ENCODE results near the gene IFNG. TPM values are rescaled to one million over a fixed set of nuclear protein-coding genes. Genes with fewer than 3 reads are reported as not detected.

Gene IFNG
- polyA plus RNA-seq, 1 donor: not detected

DNA sequence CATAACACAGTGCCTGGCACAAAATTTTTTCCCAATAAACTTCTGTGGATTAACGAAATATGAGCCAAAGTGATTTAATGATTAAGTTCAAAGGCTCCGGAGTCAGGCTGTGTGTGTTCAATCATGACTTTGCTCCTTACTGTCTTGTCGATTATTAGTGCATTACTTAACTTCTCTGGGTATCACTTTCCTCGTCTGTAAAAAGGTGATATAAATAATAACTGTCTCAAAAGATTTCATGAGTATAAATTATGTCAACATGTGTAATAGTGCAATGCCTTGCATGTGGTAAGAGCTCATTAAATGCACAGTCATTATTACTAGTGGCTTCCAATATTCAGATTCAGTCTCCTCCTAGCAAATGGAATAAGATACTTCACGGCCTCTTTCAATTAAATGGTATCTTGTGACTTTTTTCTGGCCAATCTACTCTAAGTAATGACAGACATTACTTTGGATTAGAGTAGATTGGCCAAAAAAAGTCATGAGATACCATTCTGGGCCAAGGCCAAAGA lies 6.8 kb upstream of the IFNG start:
- DNase-seq: no peak

DNA sequence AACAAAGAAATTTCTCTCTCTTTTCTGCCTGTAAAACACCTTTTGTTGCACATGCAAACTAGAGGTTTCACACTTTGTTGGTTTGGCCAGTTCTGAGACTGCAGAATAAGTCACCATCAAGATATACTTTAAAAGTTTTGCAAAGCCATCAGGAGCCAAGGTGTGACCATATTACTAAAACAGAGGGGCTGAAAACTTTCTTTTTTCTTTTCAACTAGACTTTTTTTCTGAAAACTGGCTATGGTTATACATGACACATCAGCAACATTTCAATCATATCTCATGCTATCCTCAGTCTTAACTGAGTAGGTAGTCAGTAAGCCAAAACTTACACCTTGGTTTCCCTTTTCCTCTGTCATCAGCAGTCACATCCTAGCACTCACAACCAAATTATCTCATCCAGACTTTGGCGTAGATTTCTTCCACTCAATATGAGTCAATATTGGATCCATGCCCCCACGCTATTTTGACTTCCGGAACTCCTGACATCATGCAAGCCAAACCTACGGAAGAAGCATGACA lies 4.1 kb upstream of the IFNG start:
- no peak for DNase-seq

DNA sequence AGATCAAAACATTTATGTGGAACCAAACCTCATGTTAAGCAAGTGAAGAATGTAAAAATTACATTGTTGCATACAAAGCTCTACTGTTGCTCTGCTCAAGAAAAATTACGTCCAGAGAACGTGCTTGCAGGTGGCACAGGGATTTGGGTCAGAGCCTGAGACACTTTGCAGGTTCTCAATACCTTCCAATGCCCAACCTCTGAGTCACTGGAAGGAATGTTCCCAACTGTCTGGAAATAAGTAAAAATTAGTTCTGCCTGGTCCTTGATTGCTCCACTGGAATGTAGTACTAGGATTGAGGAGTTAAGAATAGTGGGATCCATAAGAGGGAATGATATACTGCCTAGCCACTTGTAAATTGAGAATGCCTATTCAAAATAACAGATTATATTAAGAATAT lies 2.8 kb upstream of the IFNG start:
- DNase-seq: no peak

DNA sequence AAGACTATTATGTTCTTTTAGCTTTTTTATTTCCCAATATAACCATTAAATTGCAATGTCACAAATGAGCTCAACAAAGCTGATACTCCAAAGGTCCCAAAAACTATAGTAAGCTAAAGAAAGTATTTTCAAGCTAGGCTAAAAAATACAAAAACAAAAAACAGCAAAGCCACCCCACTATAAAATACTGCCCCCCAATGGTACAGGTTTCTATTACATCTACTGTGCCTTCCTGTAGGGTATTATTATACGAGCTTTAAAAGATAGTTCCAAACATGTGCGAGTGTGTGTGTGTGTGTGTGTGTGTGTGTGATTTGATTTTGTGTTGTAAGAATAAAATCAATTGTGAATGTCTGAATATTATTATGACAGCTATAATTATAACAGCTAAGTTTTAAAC lies 1.1 kb downstream of the IFNG start:
- no peak for DNase-seq

GRCh38 chr12:68157380-68157779 lies 2.2 kb downstream of the IFNG start:
- no peak for DNase-seq

- DNase-seq: no peak
Measured at GRCh38 chr12:68156636-68157035, 2.9 kb downstream of the IFNG start.

DNA sequence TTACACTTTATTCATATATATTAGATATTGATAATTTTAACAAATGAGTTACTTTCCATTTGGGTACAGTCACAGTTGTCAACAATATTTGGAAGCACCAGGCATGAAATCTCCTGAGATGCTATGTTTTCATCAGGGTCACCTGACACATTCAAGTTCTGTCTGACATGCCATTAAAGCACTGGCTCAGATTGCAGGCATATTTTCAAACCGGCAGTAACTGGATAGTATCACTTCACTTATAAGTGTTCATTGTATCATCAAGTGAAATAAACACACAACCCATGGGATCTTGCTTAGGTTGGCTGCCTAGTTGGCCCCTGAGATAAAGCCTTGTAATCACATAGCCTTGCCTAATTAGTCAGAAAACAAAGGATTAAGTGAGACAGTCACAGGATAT lies 4.8 kb downstream of the IFNG start:
- no peak for DNase-seq

DNA sequence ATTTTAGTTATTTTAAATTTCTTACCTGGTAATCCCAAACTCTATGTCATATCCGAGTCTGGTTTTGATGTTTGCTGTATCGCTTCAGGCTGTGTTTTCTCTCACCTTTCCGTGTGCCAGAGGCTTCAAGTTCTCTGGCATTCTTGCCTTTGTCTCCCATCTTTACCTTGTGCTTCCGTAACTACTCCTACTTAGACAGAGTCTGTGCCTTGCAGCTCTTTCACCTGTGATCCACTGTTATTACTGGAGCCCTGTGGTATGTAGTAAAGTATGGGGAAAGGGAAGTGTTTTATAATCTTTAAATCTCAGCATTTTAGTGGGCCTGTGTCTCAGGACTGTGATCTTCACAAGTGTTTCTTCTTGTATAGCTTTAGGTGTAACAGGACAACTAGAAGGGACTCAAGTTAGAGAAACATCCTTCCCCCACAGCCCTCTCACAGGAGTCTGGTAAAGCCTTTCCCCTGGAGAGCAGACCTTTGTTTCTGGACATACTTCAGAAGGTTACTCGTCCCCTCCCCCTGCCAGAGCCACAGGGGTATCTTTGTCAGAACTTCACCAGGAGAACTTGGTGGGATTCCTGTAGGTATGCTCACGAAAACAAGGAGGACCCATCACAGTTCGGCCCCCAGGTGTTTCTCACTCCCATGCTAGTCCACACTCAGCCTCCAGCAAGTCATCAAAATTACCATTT lies 11.1 kb downstream of the IFNG start:
- DNase-seq: no peak

DNA sequence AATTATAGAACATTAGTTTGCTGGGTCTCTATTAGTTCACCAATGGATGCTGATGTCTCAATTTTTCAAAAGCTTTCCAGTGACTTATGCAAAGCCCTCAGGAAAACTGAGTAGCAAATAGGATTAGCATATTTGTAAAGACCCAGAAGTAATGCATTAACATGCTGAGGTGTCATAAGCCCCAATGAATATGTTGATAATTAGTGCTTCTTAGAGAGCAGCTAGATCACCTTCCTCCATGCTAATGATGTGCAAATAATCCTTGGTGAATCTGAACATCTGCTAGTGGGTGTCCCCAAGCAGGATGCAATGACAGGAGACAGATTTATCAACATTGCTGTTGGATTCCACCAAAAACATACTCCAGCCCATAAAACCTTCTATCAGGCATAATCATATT lies 19.0 kb downstream of the IFNG start:
- DNase-seq: no peak

GRCh38 chr12:68139941-68140340 lies 19.6 kb downstream of the IFNG start:
- DNase-seq: no peak

- no peak for DNase-seq
Measured at GRCh38 chr12:68139001-68139400, 20.5 kb downstream of the IFNG start.

DNA sequence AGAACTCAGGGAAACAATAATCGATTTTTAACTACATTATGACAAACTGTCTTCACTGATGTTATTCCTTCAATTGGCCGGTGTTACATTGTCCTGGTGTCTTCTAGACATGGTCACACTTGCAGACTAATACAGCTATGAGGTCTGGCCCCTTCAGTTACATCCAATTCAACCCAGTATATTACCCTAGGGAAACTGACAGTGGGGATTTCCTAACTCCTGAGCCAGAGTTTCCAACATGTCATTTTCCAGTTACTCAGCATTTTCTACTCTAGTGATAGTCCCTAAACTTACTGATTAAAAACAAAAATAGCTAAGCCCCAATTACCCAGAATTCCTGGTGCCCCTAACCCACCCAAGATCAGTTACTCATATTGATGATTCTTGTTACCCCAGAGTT lies 21.1 kb downstream of the IFNG start:
- no peak for DNase-seq

DNA sequence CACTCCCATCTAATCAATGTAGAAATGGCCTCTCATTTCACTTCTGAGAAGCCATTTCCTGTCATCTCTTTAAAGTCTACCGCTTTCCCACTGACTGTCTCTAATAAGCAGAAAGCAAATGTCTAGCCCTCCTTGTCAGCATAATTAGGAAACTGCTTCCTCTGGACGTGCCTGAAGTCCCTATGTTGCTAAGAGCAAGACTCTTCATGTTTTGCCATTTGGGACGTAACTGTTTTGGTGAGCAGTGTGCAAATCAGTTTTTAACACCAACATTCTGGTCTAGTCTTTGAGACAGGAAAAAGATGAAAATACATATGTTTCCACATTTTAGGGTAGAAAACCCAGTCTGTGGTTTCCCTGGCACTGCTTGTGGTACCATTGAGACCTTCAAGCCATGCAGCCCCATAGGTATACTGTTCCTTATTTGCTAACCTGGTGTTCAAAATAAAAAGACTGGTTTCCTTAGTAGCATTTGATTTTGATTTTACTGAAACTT lies 22.2 kb downstream of the IFNG start:
- no peak for DNase-seq

DNA sequence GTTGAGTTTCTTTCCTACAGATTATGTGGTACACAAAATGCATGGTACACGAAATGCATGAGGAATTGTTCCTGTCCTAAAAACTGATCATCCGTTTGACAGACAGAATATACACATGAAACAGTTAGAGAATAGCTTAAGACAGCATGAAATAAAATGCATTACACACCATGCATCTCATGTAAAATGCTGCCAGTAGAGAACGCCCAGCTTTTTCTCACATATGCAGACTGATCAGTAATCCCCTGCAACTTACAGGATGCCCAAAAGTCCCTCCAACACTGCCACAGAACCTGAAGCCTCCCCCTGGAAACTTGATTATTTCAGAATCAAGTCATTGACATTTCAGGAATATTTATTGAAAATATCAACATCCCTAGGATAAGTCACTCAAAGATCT lies 24.0 kb downstream of the IFNG start:
- DNase-seq: no peak

DNA sequence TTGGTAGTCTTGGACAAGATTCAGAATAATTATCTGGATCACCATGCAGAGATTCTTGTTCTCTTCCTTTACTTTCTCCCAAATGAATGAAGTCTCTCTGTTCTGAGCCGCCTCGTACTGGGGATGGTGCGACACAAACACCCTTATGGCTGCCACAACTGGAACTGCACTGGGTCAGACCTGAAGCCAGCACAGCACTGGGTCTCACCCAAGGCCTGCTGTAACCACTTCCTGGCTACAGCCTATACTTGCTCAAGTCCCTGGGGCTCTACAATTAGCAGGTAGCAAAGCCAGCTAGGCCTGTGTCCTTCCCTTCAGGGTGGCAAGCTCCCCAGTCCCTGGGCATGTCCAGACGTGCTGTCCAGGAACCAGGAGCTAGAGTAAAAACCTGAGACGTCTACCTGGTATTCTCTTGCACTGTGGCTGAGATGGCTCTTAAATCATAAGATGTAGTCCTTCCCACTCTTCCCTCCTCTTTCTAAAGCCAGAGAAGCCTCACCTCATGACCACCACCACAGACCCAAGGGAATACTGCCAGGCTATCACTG lies 27.6 kb downstream of the IFNG start:
- DNase-seq: no peak

DNA sequence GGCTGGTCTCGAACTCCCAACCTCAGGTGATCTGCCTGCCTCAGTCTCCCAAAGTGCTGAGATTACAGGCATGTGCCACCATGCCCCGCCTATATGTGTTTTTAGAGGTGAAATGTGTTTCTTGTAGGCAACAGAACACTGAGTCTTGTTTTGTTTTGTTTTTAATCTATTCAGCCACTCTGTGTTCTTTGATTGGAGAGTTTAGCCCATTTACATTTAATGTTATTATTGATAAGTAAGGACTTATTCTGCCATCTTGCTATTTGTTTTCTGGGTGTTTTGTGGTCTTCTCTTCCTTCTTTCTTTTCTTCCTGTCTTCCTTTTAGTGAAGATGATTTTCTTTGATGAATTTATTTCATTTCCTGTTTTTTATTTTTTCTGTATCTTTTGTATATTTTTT lies 29.6 kb downstream of the IFNG start:
- DNase-seq: no peak

DNA sequence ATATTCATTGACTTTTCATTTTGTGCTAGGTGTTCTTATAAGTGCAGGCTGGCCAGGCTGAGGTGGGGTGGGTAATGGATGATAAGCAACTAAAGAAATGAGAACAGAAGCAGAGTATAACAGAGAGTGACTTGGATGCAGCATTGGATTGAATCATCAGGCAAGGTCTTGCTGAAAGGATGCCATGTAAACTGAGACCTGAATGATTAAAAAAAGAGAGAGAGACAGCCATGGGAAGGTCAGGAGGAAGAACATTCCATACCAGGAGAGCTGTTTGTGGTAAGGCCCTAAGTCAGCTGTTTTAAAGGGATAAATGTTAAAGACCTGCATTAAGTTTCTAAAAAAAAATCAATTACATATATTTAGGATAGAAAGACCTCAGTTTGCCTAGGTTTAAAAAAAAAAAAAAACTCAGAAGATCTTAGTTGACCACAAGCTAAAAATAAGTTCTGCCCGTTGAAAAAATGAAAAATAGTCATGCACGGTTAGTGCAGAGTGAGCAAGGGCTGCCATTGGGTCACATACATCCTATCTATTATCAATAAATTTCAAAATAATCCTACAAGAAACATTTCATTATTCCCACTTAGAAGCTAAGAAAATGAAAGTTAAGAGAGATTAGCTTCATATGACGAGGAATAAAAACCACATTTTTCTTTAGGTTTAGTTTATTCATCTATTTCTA lies 37.2 kb downstream of the IFNG start:
- DNase-seq: no peak

DNA sequence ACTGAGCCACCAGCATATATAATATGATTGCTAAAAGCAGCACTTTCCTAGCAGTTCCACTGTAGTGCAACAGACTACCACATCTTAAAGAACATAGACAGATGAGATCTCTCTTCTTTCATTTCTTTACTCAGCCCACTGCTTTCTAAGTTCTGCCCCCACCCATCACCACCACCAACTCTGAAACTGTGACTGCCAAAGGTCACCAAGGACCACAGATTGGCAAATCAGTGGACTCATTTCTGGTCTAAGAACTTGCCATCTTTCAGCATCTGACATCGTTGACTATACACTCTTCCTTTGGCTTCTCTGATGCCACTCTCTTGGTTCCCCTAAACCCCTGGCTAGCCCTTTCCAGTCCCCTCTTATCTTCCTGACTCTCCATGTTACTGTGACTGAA lies 38.4 kb downstream of the IFNG start:
- no peak for DNase-seq

- DNase-seq: no peak
Measured at GRCh38 chr12:68119724-68120211, 39.8 kb downstream of the IFNG start.

- DNase-seq: no peak
Measured at GRCh38 chr12:68119250-68119649, 40.3 kb downstream of the IFNG start.

- no peak for DNase-seq
Measured at GRCh38 chr12:68118096-68118755, 41.3 kb downstream of the IFNG start.

DNA sequence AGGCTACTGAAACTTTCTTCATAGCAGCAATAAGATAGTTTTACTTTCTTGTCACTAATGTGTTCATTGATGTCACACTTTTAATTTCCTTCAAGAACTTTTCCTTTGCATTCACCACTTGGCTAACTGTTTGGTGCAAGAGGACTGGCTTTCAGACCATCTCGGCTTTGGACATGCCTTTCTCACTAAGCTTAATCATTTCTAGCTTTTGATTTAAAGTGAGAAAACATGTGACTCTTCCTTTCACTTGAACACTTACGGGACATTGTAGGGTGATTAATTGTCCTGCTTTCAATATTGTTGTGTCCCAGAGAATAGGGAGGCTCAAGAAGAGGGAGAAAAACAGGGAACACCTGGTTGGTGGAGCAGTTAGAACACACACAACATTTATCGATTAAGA lies 41.9 kb downstream of the IFNG start:
- no peak for DNase-seq

- no peak for DNase-seq
Measured at GRCh38 chr12:68115281-68115680, 44.3 kb downstream of the IFNG start.

Data from hindlimb muscle (tissue), 1 donor.